SK-N-SH (cell line): ENCODE data around the gene ENPP7.

Experiments
- EP300 ChIP-seq, 2 experiments: IDR thresholded peaks; 2 replicates each; pipeline versions ENCODE4 v1.4.0 to v1.6.1; 2012; ENCODE audit warnings: borderline replicate concordance in 1 of 2, low read depth in 1 of 2, low read length in 1 of 2
- EZH2phosphoT487 ChIP-seq: fragments of 200-600 bp; sonication (generic); IDR thresholded peaks from 2 replicates; pipeline ENCODE4 v1.6.1; 2017; ENCODE audit warnings: low read depth, mixed run types, mild to moderate bottlenecking, antibody characterized with exemption, moderate library complexity, borderline replicate concordance
- FOXJ3 ChIP-seq: sonication (generic); formaldehyde crosslinking; IDR thresholded peaks from 2 replicates; pipeline ENCODE4 v1.5.1; 2020; ENCODE audit warnings: mild to moderate bottlenecking, missing genetic modification reagents
- GABPA ChIP-seq: IDR thresholded peaks from 2 replicates; pipeline ENCODE4 v1.4.0; 2012; ENCODE audit warnings: low read depth, mild to moderate bottlenecking
- MXI1 ChIP-seq: IDR thresholded peaks from 2 replicates; pipeline ENCODE4 v1.6.1; 2012; ENCODE audit warnings: mild to moderate bottlenecking, low read depth, low read length, improper control_type of control experiment
- POLR2AphosphoS5 ChIP-seq: IDR thresholded peaks from 2 replicates; pipeline ENCODE4 v1.6.1; 2012; ENCODE audit warnings: low read depth, low read length
- REST ChIP-seq: IDR thresholded peaks from 2 replicates; pipeline ENCODE4 v1.6.1; 2012; ENCODE audit warnings: mild to moderate bottlenecking, low read depth, low read length, moderate library complexity
- RXRA ChIP-seq: IDR thresholded peaks from 2 replicates; pipeline ENCODE4 v1.4.0; 2012; ENCODE audit warnings: low read depth, mild to moderate bottlenecking, borderline replicate concordance
- ZBTB33 ChIP-seq: IDR thresholded peaks from 2 replicates; pipeline ENCODE4 v1.4.0; 2012; ENCODE audit warnings: low read depth, borderline replicate concordance
- TF ChIP-seq, protein P1 (sequence below): fragments of 200-600 bp; sonication (generic); IDR thresholded peaks from 2 replicates; pipeline ENCODE4 v1.6.1; 2017; ENCODE audit warnings: antibody characterized with exemption, mild to moderate bottlenecking, moderate library complexity
- TF ChIP-seq, protein P2 (sequence below): IDR thresholded peaks from 2 replicates; pipeline ENCODE4; 2012
- TF ChIP-seq, protein P3 (sequence below): fragments of 150-350 bp; IDR thresholded peaks from 2 replicates; pipeline ENCODE4 v1.6.1; 2017; ENCODE audit warnings: antibody characterized with exemption, low read length, low read depth, borderline replicate concordance

DNA sequence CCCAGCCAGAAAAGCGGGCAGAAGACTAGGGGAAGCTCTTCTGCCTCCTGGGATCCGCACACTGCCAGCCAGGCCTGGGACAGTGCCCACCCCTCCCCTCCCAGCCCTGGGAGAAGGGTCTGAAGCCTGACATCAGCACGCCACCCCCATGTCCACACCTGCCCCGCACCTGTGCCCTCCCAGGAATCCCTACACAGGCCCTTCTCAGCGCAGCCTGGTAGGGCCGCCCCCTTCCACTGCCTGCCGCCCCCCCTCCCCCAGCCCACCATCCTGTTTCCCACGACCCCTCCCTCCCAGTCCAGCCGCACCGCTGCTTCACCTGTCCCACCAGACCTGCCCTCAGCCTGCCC is 10.6 kb downstream of the ENPP7 start:
- TF ChIP-seq MXI1, result no peak
- TF ChIP-seq, protein P1, sequence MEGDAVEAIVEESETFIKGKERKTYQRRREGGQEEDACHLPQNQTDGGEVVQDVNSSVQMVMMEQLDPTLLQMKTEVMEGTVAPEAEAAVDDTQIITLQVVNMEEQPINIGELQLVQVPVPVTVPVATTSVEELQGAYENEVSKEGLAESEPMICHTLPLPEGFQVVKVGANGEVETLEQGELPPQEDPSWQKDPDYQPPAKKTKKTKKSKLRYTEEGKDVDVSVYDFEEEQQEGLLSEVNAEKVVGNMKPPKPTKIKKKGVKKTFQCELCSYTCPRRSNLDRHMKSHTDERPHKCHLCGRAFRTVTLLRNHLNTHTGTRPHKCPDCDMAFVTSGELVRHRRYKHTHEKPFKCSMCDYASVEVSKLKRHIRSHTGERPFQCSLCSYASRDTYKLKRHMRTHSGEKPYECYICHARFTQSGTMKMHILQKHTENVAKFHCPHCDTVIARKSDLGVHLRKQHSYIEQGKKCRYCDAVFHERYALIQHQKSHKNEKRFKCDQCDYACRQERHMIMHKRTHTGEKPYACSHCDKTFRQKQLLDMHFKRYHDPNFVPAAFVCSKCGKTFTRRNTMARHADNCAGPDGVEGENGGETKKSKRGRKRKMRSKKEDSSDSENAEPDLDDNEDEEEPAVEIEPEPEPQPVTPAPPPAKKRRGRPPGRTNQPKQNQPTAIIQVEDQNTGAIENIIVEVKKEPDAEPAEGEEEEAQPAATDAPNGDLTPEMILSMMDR, result no peak
- no peak for TF ChIP-seq GABPA
- TF ChIP-seq ZBTB33, result no peak
- no peak for TF ChIP-seq EZH2phosphoT487
- TF ChIP-seq POLR2AphosphoS5, result no peak
- TF ChIP-seq, protein P2, sequence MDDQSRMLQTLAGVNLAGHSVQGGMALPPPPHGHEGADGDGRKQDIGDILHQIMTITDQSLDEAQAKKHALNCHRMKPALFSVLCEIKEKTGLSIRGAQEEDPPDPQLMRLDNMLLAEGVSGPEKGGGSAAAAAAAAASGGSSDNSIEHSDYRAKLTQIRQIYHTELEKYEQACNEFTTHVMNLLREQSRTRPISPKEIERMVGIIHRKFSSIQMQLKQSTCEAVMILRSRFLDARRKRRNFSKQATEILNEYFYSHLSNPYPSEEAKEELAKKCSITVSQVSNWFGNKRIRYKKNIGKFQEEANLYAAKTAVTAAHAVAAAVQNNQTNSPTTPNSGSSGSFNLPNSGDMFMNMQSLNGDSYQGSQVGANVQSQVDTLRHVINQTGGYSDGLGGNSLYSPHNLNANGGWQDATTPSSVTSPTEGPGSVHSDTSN, result no peak
- TF ChIP-seq RXRA, result no peak
- TF ChIP-seq, protein P3, sequence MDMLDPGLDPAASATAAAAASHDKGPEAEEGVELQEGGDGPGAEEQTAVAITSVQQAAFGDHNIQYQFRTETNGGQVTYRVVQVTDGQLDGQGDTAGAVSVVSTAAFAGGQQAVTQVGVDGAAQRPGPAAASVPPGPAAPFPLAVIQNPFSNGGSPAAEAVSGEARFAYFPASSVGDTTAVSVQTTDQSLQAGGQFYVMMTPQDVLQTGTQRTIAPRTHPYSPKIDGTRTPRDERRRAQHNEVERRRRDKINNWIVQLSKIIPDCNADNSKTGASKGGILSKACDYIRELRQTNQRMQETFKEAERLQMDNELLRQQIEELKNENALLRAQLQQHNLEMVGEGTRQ, result no peak
- TF ChIP-seq REST, result no peak
- TF ChIP-seq EP300 (IDR thresholded peaks at IDR 0.05; ENCODE audit: borderline replicate concordance in 1 of 2, low read depth in 1 of 2, low read length in 1 of 2), result no peak
- TF ChIP-seq FOXJ3 (CRISPR knock-in tag), result no peak
